OCI-LY3 (cell line): ENCODE results near the gene FLRT1.

Experiments
- CTCF ChIP-seq: fragments of 200-600, 300-600 bp; sonication (generic); IDR thresholded peaks from 2 replicates; pipeline ENCODE4 v1.5.1; 2014; ENCODE audit warnings: antibody characterized with exemption, low read length, low read depth
- EZH2phosphoT487 ChIP-seq: fragments of 200-600 bp; shearing (Covaris generic); IDR thresholded peaks from 2 replicates; pipeline ENCODE4 v1.6.1; 2018; ENCODE audit warnings: antibody characterized with exemption, mixed run types, low read depth

DNA sequence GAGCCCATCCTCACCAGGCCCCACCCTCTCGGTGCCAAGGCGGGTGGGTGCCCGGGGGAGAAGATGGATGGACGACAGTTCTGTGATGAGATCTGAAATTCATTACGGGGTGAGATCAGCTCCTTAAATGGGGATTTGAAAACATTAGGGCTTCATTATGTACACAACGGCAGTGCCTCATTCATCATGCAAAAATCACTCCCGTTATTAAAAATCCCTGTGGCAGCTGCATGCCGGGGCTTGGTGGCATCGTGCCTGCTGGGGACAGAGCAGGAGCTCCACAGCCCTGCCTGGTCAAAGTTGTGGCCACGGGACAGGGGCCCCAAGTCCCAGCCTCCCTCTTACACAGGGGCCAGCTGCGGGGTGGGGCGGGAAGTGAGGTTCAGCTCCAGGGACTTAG is 29.3 kb upstream of the FLRT1 start:
- TF ChIP-seq CTCF (no peak), EZH2phosphoT487 (no peak)
